ENCODE data around the gene RBM20.

- TF ChIP-seq, protein P1, sequence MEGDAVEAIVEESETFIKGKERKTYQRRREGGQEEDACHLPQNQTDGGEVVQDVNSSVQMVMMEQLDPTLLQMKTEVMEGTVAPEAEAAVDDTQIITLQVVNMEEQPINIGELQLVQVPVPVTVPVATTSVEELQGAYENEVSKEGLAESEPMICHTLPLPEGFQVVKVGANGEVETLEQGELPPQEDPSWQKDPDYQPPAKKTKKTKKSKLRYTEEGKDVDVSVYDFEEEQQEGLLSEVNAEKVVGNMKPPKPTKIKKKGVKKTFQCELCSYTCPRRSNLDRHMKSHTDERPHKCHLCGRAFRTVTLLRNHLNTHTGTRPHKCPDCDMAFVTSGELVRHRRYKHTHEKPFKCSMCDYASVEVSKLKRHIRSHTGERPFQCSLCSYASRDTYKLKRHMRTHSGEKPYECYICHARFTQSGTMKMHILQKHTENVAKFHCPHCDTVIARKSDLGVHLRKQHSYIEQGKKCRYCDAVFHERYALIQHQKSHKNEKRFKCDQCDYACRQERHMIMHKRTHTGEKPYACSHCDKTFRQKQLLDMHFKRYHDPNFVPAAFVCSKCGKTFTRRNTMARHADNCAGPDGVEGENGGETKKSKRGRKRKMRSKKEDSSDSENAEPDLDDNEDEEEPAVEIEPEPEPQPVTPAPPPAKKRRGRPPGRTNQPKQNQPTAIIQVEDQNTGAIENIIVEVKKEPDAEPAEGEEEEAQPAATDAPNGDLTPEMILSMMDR (IDR thresholded peaks at IDR 0.05) = no peak
- no peak for TF ChIP-seq POLR2A (IDR thresholded peaks at IDR 0.05)
These were observed 41.9 kb downstream of the RBM20 start for GRCh38 chr10:110686047-110686446.
